ENCODE measurements around the gene RAB11FIP4. TPM values are rescaled to one million over a fixed set of nuclear protein-coding genes. Genes with fewer than 3 reads are reported as not detected.

The RAB11FIP4 gene
- total RNA-seq, 4 donors from 2014 or later = 9.9 to 23.6 (median 16.1) TPM

DNA sequence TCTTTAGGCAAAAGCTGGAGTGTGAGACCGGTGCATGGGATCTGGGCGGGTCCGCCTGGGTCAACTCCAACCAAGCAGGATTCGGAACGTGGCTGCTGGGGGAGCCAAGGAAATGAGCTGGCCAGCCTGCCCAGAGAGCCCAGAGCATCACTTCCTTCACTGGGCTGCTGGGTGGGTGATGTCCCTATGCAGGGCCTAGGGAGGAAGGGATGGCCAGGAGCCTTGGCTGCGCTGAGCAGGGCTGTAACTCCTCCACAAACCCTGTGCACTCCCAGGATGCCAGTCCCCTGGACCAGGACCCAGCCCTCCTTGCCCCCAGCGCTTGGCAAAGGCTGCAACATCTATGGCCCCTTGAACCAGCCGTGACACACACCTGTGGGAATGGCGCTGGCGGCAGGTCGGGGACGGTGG lies 138.4 kb downstream of the RAB11FIP4 start:
- intact Hi-C loops (cut with DNase I) = no loop called here
- H3K36me3 ChIP-seq = peaks cover 0 to 67% (median 6%) of the 10 kb centered on the region in 3 donors
- no peak overlapping the region for H3K27ac ChIP-seq
- TF ChIP-seq, protein P1, sequence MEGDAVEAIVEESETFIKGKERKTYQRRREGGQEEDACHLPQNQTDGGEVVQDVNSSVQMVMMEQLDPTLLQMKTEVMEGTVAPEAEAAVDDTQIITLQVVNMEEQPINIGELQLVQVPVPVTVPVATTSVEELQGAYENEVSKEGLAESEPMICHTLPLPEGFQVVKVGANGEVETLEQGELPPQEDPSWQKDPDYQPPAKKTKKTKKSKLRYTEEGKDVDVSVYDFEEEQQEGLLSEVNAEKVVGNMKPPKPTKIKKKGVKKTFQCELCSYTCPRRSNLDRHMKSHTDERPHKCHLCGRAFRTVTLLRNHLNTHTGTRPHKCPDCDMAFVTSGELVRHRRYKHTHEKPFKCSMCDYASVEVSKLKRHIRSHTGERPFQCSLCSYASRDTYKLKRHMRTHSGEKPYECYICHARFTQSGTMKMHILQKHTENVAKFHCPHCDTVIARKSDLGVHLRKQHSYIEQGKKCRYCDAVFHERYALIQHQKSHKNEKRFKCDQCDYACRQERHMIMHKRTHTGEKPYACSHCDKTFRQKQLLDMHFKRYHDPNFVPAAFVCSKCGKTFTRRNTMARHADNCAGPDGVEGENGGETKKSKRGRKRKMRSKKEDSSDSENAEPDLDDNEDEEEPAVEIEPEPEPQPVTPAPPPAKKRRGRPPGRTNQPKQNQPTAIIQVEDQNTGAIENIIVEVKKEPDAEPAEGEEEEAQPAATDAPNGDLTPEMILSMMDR (IDR thresholded peaks at IDR 0.05) = no peak
- no peak for TF ChIP-seq POLR2A (IDR thresholded peaks at IDR 0.05)
- H3K9me3 ChIP-seq = no peaks in the 10 kb centered on the region
- DNase-seq = no peak
- 82% methylated on average over 2 of the region's 12 CpGs; no CpG with 5 or more reads in 1 of the 2 donors for WGBS, 2 donors
- no peaks in the 10 kb centered on the region for H3K27me3 ChIP-seq
- peaks cover 0 to 25% (median 18%) of the 10 kb centered on the region in 3 donors for H3K4me1 ChIP-seq
- no peak overlapping the region for H3K4me3 ChIP-seq

DNA sequence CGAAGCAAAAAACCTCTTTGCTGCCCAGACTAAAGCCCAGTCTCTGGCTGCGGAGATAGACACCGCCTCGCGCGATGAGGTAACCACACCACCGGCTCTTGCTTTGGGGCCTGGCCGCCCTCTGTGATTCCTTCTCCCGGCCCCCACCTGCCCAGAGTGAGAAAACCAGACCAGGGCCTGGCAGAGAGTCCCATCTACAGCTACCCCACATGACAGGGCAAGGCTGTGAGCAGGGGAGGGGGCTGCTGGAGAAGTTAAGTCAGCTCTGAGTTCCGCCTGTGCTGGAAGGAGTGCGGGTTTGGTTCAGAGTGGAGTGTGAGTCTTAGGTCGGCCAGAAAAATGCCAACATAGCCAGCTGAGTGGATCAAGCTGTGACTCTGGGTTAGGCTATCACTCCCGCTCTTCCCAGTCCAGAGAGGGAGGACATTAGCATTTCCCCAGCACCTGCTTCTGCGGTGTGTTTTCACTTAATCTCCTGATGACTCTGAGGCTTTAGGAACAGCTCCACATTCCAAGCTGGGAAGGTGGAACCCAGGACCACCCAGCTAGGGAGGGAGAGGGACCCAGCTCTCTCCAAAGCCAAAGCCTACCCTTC lies 139.0 kb downstream of the RAB11FIP4 start:
- Histone ChIP-seq H3K27ac (peak overlapping the region in 2 of 4 donors; percentile 1 to 3), H3K4me1 (peaks cover 0 to 26% (median 15%) of the 10 kb centered on the region in 3 donors), H3K27me3 (no peaks in the 10 kb centered on the region), H3K36me3 (peaks cover 0 to 63% (median 6%) of the 10 kb centered on the region in 3 donors), H3K9me3 (no peaks in the 10 kb centered on the region), H3K4me3 (no peak overlapping the region)
- intact Hi-C loops (cut with DNase I) = no loop called here
- 93 to 98% methylated on average over 6 to 10 of the region's 14 CpGs for WGBS, 2 donors
- no peak for DNase-seq
- TF ChIP-seq POLR2A (IDR thresholded peaks at IDR 0.05) = no peak
- TF ChIP-seq, protein P1 (IDR thresholded peaks at IDR 0.05) = no peak

DNA sequence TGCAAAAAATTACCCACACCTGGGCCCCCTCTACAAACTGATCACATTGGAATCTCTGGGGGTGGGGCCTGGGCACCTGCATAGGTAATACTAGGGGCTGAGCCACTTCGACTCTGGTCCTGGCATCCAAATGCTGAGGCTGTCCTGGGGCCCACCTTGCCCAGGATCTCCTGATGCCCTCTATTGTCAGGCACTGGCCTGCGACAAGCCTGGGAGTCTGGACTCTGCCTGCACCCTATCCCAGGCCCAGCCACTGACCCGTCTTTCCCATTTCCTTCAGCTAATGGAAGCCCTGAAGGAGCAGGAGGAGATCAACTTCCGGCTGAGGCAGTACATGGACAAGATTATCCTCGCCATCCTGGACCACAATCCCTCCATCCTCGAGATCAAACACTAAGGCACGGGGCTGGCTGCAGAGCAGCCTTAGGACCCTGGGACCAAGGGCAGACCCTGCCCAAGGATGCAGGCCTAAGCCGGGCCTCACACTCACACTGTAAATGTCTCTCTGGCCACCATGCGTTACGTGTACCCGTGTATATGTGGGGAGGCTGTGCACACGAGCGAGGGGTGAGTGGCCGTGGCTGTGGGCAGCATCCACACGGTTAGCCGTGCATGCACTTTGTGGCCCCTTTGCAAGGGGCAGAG lies 140.0 kb downstream of the RAB11FIP4 start:
- peaks cover 0 to 57% (median 6%) of the 10 kb centered on the region in 3 donors for H3K36me3 ChIP-seq

DNA sequence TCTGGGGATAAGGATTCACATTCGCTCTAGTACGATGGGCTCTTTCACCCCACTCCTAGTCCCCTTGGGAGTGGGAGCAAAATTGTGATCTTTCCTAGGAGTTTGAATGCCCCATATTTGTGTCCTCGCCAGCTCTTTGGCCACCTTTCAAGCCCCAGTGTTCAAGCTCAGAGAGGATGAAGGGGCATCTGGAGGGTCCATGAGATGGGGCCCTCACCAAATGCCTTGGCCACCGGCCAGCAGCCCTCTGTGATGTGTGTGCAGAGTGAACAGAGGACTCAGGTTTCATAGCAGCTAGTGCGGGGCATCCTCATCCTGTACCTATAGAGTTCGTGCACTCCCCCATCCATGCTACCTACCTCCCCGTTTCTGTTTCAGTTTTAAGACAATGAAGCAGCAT lies 140.6 kb downstream of the RAB11FIP4 start:
- 90 to 100% methylated on average over 3 to 4 of the region's 7 CpGs for WGBS, 2 donors
- no peak for DNase-seq
- H3K9me3 ChIP-seq = no peaks in the 10 kb centered on the region
- H3K4me1 ChIP-seq = peaks cover 0 to 33% (median 15%) of the 10 kb centered on the region in 3 donors
- intact Hi-C loops (cut with DNase I) = no loop called here
- H3K36me3 ChIP-seq = peaks cover 0 to 51% (median 6%) of the 10 kb centered on the region in 3 donors
- TF ChIP-seq, protein P1 (IDR thresholded peaks at IDR 0.05) = no peak
- no peak for TF ChIP-seq POLR2A (IDR thresholded peaks at IDR 0.05)
- no peak overlapping the region for H3K4me3 ChIP-seq
- no peaks in the 10 kb centered on the region for H3K27me3 ChIP-seq
- H3K27ac ChIP-seq = no peak overlapping the region

More for the DNA sequence above, 140.0 kb downstream of the RAB11FIP4 start:
- no peak for TF ChIP-seq POLR2A (IDR thresholded peaks at IDR 0.05)
- TF ChIP-seq, protein P1 (IDR thresholded peaks at IDR 0.05) = no peak
- no peak for DNase-seq
- intact Hi-C loops (cut with DNase I) = no loop called here
- H3K27me3 ChIP-seq = no peaks in the 10 kb centered on the region
- WGBS, 2 donors = 88 to 98% methylated on average over 8 to 11 of the region's 16 CpGs
- H3K4me3 ChIP-seq = no peak overlapping the region
- no peaks in the 10 kb centered on the region for H3K9me3 ChIP-seq
- H3K4me1 ChIP-seq = peaks cover 0 to 27% (median 15%) of the 10 kb centered on the region in 3 donors
- H3K27ac ChIP-seq = no peak overlapping the region

DNA sequence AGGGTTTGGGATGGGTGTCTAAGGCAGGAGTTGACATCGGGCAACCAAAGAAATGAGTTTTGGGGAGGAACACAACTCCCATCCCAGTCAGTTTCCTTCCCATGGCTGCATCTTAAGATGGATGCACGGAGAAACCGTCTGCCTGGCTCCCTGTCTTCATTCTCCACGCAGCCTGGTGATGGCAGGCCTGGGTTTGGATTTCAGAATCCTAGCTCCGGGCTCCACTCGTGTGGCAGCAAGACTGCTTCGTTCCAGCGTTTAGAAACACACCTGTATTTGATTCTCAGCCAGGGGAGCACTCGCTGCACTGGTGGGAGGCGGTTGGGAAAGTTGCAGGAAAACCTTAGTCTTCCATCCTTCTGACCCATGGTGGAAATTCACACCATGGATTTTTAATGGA lies 141.1 kb downstream of the RAB11FIP4 start:
- no peak overlapping the region for H3K27ac ChIP-seq
- WGBS, 2 donors = 89 to 92% methylated on average over 10 of the region's 10 CpGs
- intact Hi-C loops (cut with DNase I) = no loop called here
- H3K9me3 ChIP-seq = no peaks in the 10 kb centered on the region
- DNase-seq = no peak
- no peak overlapping the region for H3K4me3 ChIP-seq
- H3K36me3 ChIP-seq = peaks cover 0 to 46% (median 6%) of the 10 kb centered on the region in 3 donors
- no peaks in the 10 kb centered on the region for H3K27me3 ChIP-seq
- TF ChIP-seq, protein P1 (IDR thresholded peaks at IDR 0.05) = no peak
- no peak for TF ChIP-seq POLR2A (IDR thresholded peaks at IDR 0.05)
- peaks cover 2 to 37% (median 19%) of the 10 kb centered on the region in 3 donors for H3K4me1 ChIP-seq
